ENCODE data around the gene CNTNAP5. TPM values are rescaled to one million over a fixed set of nuclear protein-coding genes. Genes with fewer than 3 reads are reported as not detected.

CNTNAP5 gene
- total RNA-seq, 1 experiment from 2014 or later = not detected

DNA sequence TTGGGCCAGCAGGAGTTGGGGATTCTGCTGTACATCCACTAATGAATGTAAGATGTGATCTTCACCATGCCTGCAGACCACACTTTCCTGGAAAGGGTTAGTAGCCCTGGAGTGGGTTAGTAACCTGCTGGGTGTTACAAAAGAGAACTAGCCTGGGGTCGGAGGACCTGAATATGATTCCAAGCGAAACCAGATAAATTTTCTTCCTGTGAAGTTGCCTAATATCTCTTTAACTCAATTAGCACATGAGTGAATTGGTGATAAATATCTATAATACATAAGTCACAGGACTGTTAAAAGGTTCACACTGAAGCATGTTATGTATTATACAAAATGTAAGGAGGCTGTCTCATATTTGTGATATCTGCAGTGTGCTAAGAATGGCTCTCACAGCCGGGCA is 291.0 kb downstream of the CNTNAP5 start:
- H3K27ac ChIP-seq (ENCODE audit: low read depth, low read length, poor library complexity, severe bottlenecking) = no peak overlapping the region
- intact Hi-C loops (cut with micrococcal nuclease; ENCODE audit: unreplicated experiment) = no loop called here
- H3K36me3 ChIP-seq (ENCODE audit: insufficient read depth, low read length, poor library complexity, severe bottlenecking) = no peaks in the 10 kb centered on the region
- ChIA-PET POLR2A (ENCODE audit: low non-redundant PET) (no interaction called here), CTCF (no interaction called here)
- H3K4me3 ChIP-seq (ENCODE audit: low read depth, low read length, poor library complexity, severe bottlenecking) = no peak overlapping the region
- no peaks in the 10 kb centered on the region for H3K4me1 ChIP-seq (ENCODE audit: insufficient read depth, low read length, poor library complexity, severe bottlenecking)
- no peak for DNase-seq (ENCODE audit: low spot score)
- H3K9me3 ChIP-seq (ENCODE audit: low read depth, low read length, poor library complexity, severe bottlenecking) = no peaks in the 10 kb centered on the region
- BruUV-seq (replicated peaks) = no TSS peak
- H3K27me3 ChIP-seq (replicated peaks; ENCODE audit: insufficient read depth, low read depth, low read length, poor library complexity) = no peaks in the 10 kb centered on the region
- TF ChIP-seq, protein P1, sequence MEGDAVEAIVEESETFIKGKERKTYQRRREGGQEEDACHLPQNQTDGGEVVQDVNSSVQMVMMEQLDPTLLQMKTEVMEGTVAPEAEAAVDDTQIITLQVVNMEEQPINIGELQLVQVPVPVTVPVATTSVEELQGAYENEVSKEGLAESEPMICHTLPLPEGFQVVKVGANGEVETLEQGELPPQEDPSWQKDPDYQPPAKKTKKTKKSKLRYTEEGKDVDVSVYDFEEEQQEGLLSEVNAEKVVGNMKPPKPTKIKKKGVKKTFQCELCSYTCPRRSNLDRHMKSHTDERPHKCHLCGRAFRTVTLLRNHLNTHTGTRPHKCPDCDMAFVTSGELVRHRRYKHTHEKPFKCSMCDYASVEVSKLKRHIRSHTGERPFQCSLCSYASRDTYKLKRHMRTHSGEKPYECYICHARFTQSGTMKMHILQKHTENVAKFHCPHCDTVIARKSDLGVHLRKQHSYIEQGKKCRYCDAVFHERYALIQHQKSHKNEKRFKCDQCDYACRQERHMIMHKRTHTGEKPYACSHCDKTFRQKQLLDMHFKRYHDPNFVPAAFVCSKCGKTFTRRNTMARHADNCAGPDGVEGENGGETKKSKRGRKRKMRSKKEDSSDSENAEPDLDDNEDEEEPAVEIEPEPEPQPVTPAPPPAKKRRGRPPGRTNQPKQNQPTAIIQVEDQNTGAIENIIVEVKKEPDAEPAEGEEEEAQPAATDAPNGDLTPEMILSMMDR (conservative IDR thresholded peaks at IDR 0.05; ENCODE audit: low read depth, low read length) = no peak
- TF ChIP-seq EZH2 (IDR thresholded peaks at IDR 0.05; ENCODE audit: borderline replicate concordance, low read depth, low read length, poor library complexity, severe bottlenecking) = no peak

DNA sequence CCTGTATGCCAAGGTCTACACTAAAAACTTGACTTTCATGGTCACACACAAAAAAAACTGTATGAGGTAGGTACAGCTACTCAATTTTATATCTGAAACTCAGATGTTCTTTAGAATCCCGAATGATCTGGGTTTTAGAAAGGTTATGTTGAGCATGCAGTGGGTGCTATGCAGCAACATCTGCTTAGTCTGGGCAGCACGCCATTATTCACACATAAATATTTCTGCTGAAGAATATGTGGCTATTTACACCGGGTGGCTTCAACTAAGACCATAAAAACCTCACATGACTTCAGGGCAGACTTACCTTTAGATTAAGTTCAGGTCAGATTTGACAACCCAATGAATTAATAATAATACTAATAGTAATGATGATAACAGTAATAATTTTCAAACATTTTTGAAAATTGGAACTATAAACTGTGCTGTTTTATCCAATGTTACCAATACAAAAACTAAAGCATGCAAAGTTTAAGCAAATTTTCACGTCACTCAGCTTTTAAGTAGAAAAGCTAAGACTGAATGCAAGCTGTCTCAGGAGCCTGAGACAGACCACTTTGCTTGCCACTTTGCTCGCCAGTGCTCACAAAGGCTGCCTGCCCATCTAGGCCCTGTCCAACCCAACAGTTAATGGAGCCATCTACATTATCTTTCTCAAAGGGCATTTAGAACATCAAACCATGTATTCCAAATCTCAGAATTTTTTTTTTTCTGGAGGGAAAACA is 292.0 kb downstream of the CNTNAP5 start:
- Histone ChIP-seq H3K4me1 (ENCODE audit: insufficient read depth, low read length, poor library complexity, severe bottlenecking) (no peaks in the 10 kb centered on the region), H3K27ac (ENCODE audit: low read depth, low read length, poor library complexity, severe bottlenecking) (no peak overlapping the region), H3K9me3 (ENCODE audit: low read depth, low read length, poor library complexity, severe bottlenecking) (no peaks in the 10 kb centered on the region), H3K4me3 (ENCODE audit: low read depth, low read length, poor library complexity, severe bottlenecking) (no peak overlapping the region), H3K27me3 (replicated peaks; ENCODE audit: insufficient read depth, low read depth, low read length, poor library complexity) (no peaks in the 10 kb centered on the region), H3K36me3 (ENCODE audit: insufficient read depth, low read length, poor library complexity, severe bottlenecking) (no peaks in the 10 kb centered on the region)
- DNase-seq (ENCODE audit: low spot score) = no peak
- POLR2A ChIA-PET (ENCODE audit: low non-redundant PET) = no interaction called here
- CTCF ChIA-PET = no interaction called here
- no TSS peak for BruUV-seq (replicated peaks)
- TF ChIP-seq EZH2 (IDR thresholded peaks at IDR 0.05; ENCODE audit: borderline replicate concordance, low read depth, low read length, poor library complexity, severe bottlenecking) = no peak
- TF ChIP-seq, protein P1 (conservative IDR thresholded peaks at IDR 0.05; ENCODE audit: low read depth, low read length) = no peak
- intact Hi-C loops (cut with micrococcal nuclease; ENCODE audit: unreplicated experiment) = no loop called here

DNA sequence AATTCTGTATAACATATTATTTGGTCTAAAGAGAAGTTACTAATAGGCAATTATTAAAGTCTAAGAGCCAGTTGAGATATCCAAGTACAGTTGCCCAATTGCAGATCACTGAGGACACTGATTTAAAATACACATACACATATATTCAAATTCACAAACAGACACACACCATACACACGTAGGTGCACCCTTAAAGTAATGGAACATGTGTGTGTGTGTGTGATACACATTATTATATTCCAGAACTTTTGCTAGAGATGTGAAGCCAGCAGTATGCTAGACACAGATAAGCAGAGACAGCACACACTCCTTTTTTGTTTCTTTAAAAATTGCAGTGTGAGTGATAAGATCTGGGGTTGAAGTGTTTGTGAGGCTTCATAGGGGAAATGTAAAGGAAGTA is 292.5 kb downstream of the CNTNAP5 start:
- DNase-seq (ENCODE audit: low spot score) = no peak
- Histone ChIP-seq H3K9me3 (ENCODE audit: low read depth, low read length, poor library complexity, severe bottlenecking) (no peaks in the 10 kb centered on the region), H3K4me1 (ENCODE audit: insufficient read depth, low read length, poor library complexity, severe bottlenecking) (no peaks in the 10 kb centered on the region), H3K36me3 (ENCODE audit: insufficient read depth, low read length, poor library complexity, severe bottlenecking) (no peaks in the 10 kb centered on the region), H3K4me3 (ENCODE audit: low read depth, low read length, poor library complexity, severe bottlenecking) (no peak overlapping the region), H3K27ac (ENCODE audit: low read depth, low read length, poor library complexity, severe bottlenecking) (no peak overlapping the region), H3K27me3 (replicated peaks; ENCODE audit: insufficient read depth, low read depth, low read length, poor library complexity) (no peaks in the 10 kb centered on the region)
- no peak for TF ChIP-seq EZH2 (IDR thresholded peaks at IDR 0.05; ENCODE audit: borderline replicate concordance, low read depth, low read length, poor library complexity, severe bottlenecking)
- TF ChIP-seq, protein P1 (conservative IDR thresholded peaks at IDR 0.05; ENCODE audit: low read depth, low read length) = no peak
- CTCF ChIA-PET = no interaction called here
- POLR2A ChIA-PET (ENCODE audit: low non-redundant PET) = no interaction called here
- BruUV-seq (replicated peaks) = no TSS peak
- intact Hi-C loops (cut with micrococcal nuclease; ENCODE audit: unreplicated experiment) = no loop called here
